ENCODE measurements around the gene TAF13.

GRCh38 chr1:109105881-109106280, 30.1 kb upstream of the TAF13 start:
- TF ChIP-seq CTCF (IDR thresholded peaks at IDR 0.05; ENCODE audit: low read depth, low read length, poor library complexity, severe bottlenecking) (no peak), EZH2phosphoT487 (IDR thresholded peaks at IDR 0.05; ENCODE audit: borderline replicate concordance, low read length) (no peak)

Data from DOHH2 (cell line).